COLO829 (cell line): ENCODE measurements around the gene ADCY4.

Experiments
- DNase-seq: peaks from one replicate; pipeline ENCODE4 v3.0.0; 2012; ENCODE audit warnings: low spot score

Gene ADCY4

DNA sequence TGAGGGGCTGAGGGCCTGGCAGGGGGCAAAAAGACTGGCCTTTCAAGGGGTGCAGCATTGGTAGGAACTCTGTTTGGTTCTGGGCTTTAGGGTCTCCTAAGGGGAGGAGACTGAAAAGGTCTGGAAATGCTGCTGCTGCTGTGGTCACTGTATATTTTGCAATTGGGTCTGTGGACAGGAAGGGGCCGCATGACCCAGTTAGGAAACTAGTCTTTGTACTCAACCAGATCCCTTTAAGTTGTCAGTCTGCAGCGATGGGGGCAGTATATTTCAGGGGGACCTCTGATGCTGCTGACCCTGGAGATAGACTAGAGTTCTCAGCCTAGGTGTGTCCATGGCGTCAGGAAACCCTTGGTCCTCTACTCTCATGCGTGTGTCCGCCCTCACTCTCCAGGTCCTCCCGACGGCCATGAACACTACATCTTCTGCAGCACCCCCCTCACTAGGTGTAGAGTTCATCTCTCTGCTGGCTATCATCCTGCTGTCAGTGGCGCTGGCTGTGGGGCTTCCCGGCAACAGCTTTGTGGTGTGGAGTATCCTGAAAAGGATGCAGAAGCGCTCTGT is 19.5 kb downstream of the ADCY4 start:
- DNase-seq, result no peak

DNA sequence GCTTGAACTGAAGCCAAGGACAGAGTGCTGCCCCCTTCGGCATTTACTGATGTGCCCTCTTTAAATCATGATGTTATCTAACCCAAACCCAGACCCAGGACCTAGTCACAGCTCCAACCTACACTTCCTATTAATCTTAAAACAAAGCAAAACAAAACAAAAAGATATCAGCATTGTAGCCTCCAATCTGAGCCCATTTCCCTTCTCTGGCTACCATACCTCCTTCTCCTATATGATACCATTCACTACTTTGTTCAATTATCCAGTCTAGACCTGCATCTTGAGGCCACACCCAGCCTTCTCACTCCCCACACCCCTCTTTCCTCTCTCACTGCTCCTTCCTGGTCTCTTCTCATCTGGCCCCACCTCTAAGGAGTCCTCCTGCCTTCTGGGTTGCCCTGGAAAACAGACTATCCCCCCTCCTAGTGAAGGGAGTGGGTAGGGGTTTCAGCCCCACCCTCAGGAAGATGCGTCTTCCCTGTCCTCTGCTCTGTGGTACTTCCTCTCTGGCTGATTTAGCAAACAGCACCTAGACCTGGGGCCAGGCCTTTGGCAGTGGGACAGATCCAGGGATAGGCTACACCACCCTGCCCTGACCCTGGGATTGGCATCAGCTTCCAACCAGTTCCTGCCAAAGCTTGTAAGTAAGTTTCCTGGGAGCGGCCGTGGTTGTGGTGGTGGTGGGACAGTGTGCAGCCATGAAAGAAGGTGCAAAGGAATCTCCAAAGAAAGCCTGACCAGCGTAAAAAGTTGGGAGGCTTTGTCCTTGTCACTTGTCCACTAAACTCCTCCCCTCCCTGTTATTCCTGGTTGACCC is 20.3 kb downstream of the ADCY4 start:
- DNase-seq, result no peak

DNA sequence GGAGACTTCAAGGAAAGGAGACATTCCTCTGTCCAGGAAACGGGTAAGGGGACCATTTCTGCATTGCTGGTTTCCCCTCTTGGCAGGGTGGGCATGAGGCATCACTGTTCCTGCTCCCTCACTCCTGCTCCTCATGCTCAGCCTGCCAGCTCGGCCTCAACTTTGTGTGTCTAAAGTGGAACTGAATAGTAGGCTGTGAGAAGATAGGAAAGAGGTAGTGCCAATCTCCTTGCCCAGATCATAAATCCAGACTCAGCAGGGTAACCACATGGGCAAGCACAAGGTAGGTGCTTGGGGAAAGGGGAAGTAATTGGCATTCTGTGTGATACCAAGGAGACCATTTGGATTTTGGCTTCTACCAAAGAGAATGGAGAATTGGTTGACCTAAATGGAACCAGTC is 21.0 kb downstream of the ADCY4 start:
- DNase-seq, result no peak

DNA sequence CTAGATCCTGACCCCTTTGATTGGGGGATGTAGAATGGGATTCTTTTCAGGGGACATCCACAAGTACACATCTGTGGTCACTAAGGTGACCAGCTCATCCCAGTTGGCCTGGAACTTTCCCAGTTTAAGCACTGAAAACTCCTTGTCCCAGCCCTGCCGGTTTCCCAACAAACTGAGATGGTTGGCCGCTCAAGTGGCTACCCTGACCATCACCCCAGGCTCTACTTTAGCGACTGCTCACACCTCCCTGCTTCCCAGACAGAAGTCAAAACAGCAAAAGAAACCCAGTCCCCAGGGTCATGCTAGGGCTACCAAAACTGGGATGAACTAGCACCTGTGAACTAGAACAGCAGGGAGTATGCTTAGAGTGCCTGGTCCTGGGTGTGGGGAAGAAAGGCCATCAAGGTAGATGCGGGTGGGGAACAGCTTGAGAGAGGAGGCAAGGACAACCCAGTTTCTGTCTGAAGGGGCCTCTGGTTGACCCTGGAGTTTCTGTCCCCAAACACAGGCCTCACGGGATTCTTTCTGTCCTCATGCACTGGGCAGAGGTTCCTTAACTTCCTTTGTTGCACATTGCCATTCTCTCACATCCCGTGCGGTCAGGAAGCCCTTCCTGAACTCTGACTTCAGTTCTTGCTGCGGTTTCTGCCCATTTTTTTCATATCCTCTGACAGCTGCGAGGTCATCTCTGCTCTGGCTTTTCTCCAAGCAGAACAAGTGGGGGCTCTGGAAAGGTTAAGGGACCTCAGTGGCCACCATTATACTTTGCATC is 21.9 kb downstream of the ADCY4 start:
- no peak for DNase-seq

DNA sequence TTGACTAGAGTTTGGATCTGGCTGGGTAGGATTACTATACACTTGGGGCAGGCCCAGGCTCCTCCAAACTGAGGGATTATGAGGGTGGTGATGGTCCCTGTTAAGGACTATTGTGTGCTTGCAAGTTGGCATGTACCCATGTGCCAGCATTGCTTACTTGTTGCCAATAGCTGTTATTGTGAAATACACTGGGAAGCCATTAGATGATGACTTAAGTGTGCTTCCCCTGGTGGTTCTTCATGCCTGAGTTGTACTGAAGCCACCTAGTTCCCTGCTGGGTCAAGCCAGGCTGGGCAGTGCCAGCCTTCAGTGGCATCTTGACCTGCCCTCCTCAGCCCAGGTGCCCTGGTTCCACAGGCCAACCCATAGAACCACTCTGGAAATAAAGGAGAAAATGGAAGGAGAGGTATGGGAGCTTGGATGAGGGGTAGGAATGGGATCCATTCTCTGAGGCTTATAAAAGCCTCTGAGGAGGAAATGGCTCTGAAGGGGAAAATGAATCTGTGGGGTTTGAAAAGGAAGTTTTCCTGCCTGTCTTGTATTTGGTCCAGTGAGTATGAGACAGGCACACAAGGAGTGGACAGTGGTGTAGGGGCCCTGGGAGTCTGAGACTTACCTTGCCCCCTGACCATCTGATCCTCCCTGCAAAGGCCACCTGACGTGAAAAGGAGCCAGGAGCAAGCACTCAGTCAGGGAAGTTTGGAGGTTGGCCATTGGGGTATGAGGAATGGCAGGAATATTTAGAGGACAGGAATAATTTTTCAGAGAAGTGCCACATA is 22.8 kb downstream of the ADCY4 start:
- DNase-seq, result no peak

DNA sequence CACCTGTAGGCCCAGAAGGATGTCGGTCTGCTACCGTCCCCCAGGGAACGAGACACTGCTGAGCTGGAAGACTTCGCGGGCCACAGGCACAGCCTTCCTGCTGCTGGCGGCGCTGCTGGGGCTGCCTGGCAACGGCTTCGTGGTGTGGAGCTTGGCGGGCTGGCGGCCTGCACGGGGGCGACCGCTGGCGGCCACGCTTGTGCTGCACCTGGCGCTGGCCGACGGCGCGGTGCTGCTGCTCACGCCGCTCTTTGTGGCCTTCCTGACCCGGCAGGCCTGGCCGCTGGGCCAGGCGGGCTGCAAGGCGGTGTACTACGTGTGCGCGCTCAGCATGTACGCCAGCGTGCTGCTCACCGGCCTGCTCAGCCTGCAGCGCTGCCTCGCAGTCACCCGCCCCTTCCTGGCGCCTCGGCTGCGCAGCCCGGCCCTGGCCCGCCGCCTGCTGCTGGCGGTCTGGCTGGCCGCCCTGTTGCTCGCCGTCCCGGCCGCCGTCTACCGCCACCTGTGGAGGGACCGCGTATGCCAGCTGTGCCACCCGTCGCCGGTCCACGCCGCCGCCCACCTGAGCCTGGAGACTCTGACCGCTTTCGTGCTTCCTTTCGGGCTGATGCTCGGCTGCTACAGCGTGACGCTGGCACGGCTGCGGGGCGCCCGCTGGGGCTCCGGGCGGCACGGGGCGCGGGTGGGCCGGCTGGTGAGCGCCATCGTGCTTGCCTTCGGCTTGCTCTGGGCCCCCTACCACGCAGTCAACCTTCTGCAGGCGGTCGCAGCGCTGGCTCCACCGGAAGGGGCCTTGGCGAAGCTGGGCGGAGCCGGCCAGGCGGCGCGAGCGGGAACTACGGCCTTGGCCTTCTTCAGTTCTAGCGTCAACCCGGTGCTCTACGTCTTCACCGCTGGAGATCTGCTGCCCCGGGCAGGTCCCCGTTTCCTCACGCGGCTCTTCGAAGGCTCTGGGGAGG is 23.9 kb downstream of the ADCY4 start, which contains the start of gene LTB4R:
Gene LTB4R (plus strand): TSS at position 857 of the 959 bp plus-strand sequence. CDS start 4,150 bp downstream, outside the sequence.
- DNase-seq, result no peak

DNA sequence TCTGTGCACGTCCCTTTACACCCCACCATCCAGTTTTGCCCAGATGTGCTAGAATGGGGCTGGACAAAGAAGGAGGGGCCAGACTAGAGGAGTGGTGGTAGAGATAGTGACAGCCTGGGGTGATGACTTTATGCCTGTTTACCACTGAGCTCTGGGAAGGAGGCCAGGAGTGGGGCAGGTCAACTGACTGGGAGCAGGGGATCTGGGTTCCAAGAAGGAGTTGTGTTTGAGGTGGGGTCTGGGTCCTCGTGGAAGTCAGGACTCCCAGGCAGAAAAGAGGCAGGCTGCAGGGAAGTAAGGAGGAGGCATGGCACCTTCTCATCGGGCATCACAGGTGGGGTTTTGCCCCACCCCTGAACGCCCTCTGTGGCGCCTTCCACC is 24.6 kb downstream of the ADCY4 start:
- DNase-seq, result no peak

DNA sequence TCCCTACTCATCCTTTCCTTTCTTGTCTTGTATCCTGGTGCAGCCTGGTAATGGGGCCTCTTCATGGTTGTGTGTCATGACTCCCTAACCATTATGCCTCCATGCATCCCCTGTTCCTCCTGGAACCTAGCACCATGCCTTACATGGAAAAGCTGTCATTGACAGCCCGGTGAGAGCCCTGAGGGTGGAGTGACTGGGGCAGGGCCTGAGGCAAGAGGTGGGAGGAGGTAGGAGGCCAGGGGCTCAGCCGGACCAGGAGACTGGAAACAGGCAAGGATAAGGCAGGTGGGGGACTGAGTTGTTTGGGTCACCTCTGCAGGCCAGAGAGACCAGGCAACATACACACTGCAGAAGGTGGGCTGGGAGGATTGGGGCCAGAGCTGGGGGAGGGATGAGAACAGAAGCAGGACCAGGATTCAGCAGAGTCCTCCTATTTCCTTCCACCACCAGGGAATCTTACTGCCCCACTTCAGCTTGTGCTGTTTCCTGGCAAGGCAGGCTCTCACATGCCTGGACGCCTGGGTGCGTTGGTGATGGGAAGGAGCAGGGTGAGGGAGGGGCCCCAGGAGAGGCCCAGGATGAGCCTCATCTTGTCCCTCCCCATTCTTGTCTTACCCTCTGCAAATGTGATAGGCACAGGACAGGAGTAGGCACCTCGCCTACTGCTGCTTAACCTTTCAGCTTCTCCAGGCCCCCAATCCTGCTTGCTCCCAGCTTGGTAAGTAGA is 25.2 kb downstream of the ADCY4 start, which contains the start of gene LTB4R2:
Gene LTB4R2 (plus strand): TSS at position 603 of the 727 bp plus-strand sequence. CDS start 525 bp downstream, outside the sequence.
- DNase-seq, result no peak

DNA sequence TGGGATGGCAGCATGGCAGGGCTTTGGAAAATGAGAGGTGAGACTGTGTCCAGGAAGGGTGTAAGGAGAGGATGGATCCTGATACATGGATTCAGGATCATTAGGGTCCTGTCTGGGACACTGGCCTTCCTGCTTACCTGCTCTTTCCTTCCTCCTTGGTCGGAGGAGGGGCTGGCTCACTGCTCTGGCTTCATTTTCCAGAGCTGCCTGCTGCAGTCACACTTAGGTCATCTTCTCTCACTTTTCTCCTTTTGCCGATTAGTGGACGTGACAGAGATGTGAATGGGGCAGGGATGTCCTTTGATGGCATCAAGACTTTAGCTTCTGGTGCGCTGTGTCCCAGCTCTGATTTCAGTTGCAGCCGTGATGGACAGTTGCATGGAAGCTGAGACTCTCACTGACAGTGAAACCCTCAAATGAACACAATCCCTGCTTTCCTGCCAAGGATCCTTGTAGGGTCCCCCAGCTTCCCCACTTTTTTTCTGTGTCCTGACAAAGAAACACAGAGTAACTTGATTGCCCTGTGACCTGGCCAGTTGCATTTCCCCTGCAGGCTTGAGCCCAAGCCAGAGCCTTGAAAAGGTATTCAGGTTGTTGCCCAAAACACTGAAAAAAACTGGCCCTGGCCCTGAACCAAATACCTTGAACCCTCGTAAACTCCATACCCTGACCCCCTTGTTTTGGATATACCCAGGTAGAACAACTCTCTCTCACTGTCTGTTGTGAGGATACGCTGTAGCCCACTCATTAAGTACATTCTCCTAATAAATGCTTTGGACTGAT is 26.3 kb downstream of the ADCY4 start:
- DNase-seq, result no peak

DNA sequence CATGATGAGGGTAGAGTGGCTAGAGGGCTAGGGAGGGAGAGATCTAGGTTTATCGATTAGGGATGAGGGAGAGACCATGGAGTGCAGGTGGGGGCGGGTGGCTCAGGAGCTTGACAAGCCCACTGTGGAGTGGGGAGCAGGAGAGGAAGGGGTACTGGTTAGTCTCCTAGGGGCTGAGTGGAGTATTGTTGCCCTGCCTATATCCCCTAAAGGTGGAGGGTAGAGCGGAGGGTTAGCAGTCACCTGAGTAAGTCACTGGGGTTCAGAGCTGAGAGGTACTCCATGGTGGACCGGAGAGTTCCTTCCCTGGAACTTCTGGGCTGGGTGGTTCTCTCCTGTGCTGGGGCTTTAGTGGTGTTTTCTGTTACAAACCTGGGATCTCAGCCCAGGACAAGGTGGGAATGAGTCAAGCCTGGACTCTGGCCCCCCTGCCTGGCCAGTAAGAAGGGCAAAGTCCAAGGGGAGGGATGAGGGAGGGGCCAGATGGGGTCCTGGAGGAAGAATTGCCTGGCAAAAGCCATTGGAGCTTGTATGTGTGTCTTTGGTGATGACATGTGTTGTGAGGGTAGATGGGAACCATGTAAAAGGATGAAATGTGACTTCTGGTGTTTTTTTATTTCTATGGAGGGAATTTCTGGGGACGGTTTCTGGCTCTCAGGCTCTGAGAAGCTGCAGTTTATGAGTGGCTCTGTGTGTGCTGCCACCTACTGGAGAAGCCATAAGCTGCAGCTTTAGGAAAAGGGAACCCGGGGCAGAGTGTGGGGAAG is 27.1 kb downstream of the ADCY4 start, which contains the start of gene CIDEB:
Gene CIDEB (minus strand): TSS at position 403 of the 767 bp plus-strand sequence. CDS start 119 bp downstream, at position 284.
- DNase-seq, result peak; percentile 65

DNA sequence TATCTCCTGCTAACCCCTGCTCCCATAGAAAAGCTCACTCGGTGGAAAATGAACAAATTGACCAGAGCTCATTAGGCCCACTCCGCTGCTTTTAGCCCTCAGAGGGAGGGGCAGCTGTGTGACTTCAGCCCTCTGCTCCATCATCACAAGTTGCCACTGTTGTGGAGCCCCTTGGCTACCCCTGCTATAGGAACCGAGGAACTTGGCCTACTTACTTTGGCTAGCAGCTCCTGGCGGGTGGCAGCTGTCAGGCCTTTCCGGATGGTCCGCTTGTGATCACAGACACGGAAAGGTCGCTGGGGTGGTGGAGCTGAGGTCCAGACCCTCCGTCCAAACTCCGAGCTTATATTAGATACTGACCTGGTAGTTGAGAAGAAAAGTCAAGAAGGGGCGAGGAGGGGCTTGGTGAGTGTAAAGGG is 27.7 kb downstream of the ADCY4 start:
- no peak for DNase-seq

DNA sequence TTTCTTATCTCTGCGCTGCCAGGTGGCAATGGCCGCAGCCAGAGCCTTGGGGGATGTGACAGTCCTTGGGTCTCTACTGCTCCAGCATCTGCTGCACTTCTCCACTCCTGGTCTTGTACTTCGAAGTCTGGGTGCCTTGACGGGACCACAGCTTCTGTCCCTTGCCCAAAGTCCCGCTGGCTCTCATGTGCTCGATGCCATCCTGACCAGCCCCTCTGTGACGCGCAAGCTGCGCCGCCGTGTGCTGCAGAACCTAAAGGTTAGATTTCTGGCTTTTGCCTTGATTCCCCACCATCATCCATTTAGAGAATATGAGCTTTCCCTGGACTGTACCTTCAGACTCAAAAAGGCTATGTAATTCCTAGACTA is 30.9 kb downstream of the ADCY4 start:
- no peak for DNase-seq

DNA sequence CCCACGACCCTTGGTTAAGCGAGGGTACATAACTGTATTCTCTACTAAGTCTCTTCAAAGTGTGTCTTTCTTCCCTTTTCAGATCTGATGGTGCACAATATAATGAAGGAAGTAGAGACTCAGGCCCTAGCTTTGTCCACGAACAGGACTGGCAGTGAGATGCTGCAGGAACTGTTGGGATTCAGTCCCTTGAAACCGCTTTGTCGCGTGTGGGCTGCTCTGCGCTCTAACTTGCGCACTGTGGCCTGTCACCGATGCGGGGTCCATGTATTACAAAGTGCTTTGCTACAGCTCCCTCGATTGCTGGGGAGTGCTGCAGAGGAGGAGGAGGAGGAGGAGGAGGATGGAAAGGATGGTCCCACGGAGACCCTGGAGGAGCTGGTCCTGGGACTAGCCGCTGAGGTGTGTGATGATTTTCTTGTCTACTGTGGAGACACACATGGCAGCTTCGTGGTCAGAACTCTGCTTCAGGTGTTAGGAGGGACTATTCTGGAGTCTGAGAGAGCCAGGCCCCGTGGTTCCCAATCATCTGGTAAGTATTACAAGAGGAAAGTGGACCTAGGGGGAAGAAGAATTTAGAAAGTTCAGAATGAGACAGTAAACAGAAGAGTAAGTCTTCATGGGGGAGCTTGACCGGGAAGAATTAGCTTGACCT is 34.4 kb downstream of the ADCY4 start:
- no peak for DNase-seq

DNA sequence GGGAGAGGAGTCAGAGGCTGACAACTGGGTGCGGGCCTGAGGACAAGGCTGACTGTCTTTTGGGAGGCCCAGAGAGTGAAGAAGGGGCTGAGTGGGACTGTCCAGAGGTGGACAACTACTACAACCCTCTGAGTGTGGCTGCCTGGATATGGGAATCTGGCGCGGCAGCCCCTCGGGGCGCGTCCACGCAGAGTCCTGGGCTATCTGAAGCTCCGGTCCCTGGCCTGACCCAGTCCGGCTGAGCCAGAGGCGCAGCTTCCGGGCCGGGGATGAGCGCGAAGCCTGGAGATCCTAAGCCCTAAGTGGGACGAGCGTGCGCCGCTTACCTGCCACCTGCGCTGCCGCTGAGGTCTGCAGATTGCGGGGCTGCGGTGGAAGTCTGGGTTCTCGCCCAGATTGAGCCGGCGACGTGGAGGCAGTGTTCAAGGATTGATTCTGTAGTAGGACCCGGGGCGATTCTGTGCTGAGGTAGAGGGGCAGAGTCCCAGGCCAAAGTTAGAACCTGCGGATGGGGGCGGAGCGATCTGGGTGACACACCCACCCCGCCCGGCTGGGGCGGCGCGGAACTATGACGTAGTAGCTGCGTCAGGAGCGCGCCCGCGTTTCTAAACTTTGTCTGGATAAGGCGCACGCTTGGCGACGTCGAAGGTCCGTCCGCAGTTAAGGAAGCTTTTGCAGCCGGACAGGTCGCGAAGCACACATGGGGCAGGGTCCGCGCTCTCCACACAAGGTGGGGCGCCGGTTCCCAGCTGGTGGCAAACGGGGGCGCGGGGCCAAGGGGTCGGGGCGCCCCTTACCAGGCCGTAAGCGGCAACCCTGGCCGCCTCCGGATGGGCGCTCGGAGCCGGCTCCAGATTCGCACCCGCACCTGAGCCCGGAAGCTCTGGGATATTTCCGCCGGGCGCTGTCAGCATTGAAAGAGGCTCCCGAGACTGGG is 35.3 kb downstream of the ADCY4 start, which contains the start of the genes DHRS1 and NOP9:
Gene DHRS1 (minus strand): TSS at position 526 of the 937 bp plus-strand sequence. CDS start 674 bp downstream, outside the sequence.
Gene NOP9 (plus strand): TSS at position 596 of the 937 bp plus-strand sequence. CDS start 105 bp downstream, at position 701.
- DNase-seq, result peak; percentile 94

DNA sequence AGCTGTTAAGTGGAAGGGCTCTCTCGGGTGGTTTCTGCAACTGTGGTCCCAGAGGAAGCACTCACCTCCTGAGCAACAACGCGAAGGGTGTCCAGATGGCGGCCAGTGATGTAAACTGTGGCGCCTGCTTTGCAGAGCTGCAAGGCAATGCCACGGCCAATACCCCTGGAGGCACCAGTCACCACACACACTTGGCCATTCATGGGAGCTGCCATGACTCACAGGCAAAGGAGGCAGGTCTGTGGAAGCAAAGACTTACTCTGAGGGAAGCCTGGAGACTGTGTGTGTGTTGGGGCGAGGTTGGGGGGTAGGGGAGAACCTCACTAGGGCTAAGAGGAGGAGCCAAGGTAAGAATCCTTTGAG is 36.0 kb downstream of the ADCY4 start:
- peak; percentile 92 for DNase-seq

DNA sequence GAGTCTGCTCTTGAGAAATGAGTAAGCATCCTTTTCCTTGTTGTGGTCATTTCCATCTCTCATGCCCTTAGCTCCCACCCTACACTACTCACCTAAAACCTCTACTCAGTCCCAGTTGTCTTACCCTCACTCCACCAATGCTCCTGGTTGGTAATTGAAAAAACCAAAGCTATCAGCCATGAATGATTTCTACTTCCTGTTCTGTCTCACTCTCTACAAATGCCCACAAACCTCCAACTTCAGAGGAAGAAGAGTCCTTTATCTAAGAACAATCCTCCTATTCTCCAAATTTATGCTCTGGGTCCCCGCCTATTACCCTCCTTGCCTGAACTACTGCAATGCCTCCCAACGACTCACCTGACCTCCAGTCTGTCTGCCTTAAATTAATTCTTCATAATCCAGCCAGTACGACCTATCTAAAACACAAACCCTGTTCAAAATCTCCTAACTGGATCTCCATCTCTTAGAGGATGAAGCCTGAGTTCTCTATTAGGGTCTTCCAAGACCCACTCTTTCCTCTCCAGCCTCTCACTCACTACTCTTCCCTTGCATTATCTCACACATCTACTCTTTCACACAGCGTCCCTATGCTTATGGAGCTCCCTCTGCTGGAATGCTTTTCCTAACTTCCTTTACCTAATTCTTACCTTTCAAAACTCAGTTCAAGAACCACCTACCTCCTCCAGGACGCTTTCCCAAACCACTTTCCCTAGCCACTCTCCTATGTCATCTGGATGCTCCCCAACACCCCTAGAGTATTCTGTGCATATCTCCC is 37.5 kb downstream of the ADCY4 start:
- no peak for DNase-seq
